Measurements from ENCODE around the gene GNAI3.

Gene GNAI3

GRCh38 chr1:109546311-109547109 is 1.9 kb upstream of the GNAI3 start:
- peak; percentile 94 to 97 (median 96) for DNase-seq

DNA sequence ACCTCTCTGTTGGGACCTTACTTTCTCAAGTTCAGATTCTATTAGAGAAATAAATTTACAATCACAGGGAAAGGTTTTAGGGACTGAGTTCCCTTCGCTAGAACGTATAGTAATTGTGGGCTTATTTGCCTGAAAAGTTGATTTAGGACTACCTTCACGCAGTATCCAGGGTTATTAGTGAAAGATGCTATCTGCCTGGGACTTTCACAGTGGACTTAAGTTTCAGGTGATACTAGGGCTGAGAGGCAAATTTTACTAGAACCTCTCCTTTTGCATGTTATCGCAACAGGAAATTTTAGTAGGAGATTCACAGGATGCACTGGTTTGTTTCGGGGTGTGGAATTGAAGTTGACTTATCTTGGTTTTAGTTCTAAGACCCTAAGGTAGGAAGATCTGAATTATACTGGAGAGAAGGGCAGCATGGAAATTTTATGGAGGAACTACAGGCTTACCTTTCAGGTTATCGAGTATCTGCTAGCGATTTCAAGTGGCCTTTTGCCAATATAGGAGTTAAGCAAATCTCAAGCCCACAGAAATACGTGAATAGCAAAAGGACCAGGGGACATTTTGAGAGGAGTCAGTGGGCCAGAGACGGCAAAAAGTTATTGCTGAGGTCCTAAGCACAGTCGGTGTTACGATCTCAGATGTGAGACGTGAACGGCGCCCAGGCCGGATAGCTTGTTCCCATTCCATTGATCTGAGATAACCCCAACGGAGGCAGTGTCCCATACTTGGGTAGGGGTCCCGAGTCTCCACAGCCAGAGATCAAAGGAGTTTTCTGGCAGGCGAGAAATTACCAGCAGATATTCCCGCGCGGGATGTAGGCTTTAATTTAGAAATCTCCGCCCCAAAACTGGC is 723 bp upstream of the GNAI3 start:
- DNase-seq = peak in 2 of 3 donors; percentile 24 to 48

GRCh38 chr1:109556563-109556962 is 8.1 kb downstream of the GNAI3 start:
- DNase-seq = no peak

- DNase-seq = no peak
These were observed 9.1 kb downstream of the GNAI3 start for GRCh38 chr1:109557520-109557919.

GRCh38 chr1:109559995-109560394 is 11.6 kb downstream of the GNAI3 start:
- DNase-seq = no peak

GRCh38 chr1:109564194-109564878 is 15.9 kb downstream of the GNAI3 start:
- DNase-seq = no peak

DNA sequence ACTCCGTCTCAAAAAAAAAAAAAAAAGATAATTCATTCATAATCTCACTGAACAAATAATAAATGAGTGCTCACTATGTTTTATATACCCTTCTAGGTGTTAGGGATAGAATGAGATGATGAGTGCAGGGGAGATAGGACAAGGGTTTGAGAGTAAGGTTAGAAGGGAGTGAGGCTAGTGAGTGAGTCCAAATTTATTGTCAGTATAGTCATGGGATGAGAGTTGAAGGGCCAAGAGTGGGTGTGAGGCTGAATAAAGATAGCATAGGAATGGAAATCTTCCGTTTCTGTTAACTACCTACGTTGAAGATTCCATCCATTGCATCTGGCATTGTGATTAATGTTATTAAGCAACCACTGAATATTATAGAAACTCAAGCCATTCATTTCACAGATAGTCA is 16.8 kb downstream of the GNAI3 start:
- no peak for DNase-seq

DNA sequence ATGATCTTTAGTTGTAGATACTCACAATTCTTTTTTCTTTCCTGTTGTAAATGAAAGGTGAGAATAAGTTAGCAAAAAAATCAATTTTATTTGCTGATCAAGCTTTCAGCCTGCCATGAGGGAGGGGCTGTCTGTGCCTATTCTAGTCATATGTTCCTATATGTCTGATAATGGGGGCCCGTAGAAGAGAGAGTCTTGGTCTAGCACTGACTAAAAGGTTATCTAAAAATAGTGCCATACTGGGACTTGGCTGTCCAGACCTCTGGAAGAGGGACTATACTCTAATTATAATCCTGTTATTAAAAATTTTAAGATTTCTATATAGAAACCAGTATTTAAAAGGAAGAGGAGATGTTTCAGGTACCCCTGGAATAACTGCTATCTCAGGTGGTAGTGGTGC is 18.6 kb downstream of the GNAI3 start:
- no peak for DNase-seq

DNA sequence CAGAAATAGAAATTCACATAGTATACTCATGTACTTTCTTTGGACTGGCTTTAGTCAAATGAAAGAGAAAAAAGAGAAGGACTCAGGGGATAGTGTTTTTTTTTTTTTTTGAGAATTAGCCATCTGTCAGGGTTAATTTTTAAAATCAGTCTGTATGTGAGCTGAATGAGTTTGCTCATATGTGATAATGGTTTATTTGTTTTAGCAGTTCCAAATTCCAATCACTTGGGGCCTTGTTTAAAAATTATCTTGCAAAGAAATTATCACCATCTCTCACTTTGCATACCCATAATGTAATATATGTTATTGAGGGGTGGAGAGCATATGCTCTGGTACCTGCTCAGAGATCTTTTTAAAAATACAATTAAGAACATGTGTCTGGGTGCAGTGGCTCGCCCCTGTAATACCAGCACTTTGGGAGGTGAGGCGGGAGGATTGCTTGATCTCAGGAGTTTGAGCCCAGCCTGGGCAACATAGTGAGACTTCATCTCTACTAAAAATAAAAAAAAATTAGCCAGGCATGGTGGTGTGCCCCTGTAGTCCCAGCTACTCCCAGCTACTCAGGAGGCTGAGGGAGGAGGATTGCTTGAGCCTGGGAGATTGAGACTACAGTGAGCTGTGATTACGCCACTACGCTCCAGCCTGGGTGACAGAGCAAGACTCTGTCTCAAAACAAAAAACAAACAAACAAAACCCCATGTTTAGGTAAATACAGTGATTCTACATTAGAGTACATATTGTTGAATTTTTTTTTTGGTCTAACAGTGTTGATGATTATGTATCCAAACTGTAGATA is 19.7 kb downstream of the GNAI3 start:
- DNase-seq = no peak

DNA sequence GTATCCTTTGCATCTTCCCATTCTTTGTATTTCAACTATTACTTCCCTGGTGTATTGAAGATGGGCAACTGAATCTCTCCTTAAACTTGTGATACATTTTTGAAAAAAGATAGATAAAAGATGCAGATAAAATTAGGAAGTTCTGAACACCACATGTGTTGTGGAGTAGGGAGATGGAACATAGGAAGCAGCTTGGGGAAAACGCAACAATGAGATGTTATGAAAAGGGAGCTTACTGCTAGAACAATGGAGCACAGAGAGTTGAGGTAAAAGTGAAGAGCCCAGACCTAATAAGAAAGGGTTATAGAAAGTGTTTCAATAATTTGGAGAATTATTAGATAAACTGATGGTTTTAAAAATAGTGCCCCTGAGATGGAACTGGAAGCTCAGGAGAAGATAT is 20.9 kb downstream of the GNAI3 start:
- no peak for DNase-seq

- no peak for DNase-seq
These were observed 22.0 kb downstream of the GNAI3 start for GRCh38 chr1:109570414-109570813.

DNA sequence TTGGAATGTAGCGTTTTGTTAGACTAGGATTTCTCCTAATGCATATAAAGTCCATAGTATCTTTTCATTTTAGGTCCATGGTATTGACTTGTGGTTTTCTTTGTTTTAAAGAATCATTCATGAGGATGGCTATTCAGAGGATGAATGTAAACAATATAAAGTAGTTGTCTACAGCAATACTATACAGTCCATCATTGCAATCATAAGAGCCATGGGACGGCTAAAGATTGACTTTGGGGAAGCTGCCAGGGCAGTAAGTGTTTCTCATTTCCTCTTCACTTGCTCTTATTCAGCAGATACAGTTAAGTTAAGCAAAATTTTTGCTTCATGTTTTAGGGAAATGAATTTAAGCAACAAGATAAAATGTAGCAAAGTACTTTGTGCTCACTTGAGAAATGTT is 25.4 kb downstream of the GNAI3 start:
- DNase-seq = peak; percentile 61 to 80 (median 78)

- no peak for DNase-seq
These were observed 30.6 kb downstream of the GNAI3 start for GRCh38 chr1:109578947-109579443.

DNA sequence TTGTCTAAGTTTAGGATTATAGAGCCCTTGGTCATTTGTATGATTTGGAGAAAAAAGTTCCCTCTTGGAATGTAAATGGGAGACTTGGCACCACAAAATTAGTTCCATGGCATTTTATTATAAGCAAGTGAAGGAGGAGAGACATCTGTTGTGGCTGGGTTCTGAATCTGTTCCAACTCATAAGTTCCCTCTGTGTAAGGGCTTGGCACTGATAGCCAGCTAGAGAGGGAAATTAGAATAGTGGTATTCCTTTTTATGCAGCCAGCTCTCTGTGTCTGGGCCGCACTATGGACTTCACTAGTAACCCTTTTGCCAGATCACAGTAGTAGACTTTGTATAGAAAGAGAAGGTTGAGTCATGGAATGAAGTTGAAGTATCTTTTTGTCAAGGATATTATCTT is 31.1 kb downstream of the GNAI3 start:
- no peak for DNase-seq

GRCh38 chr1:109582021-109582420 is 33.6 kb downstream of the GNAI3 start:
- no peak for DNase-seq

- DNase-seq = no peak
These were observed 36.4 kb downstream of the GNAI3 start for GRCh38 chr1:109584766-109585165.

DNA sequence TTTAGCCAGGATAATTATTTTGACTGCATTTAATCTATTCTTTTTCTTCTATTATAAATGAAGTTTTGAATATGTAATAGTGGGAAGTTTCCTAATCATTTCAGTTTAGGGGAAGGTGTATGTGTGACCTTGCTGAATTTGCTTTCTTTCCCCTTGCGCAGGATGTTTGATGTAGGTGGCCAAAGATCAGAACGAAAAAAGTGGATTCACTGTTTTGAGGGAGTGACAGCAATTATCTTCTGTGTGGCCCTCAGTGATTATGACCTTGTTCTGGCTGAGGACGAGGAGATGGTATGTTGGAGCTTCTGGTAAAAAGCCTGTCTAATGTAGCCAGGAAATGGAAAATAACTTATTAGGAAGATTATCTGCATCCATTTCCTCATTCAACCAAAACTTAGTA is 37.6 kb downstream of the GNAI3 start:
- no peak for DNase-seq

GRCh38 chr1:109589177-109589576 is 40.8 kb downstream of the GNAI3 start:
- DNase-seq = no peak

DNA sequence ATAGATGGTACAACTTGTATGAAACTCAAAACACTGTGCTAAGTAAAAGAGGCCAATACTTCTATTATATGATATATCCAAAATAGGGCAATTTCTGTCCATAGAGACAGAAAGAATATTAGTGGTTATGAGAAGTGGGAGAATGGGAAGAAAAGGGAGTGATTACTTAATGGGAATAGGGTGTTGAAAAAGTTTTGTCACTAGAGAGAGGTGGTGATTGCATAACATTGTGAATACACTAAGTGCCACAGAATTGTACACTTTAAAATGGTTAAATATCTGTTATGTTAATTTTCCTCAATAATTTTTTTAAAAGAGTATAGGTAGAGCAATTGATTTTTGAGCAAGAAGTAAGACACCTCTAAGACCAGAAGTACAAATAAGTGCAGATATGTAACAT is 41.3 kb downstream of the GNAI3 start:
- no peak for DNase-seq

DNA sequence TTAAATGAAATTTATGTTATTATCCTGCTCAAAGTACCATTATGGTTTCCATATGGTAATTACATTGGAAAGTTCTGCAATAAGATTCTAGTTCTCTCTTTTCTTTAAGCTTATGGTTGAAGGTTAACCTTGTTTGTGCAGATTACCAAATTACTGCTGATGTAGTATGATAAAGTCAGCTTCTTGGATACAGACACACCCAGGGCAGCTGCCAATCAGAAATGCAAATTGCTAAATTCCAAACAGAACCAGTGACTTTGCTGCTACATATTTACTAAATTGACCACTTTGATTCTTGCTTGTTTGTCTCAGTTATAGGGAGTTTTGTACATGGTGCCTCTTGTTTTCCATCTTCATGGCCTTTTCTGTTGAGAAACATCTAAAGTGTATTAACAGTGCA is 44.5 kb downstream of the GNAI3 start:
- no peak for DNase-seq

GRCh38 chr1:109595531-109595930 is 47.1 kb downstream of the GNAI3 start:
- DNase-seq = peak in 2 of 3 donors; percentile 35 to 38

DNA sequence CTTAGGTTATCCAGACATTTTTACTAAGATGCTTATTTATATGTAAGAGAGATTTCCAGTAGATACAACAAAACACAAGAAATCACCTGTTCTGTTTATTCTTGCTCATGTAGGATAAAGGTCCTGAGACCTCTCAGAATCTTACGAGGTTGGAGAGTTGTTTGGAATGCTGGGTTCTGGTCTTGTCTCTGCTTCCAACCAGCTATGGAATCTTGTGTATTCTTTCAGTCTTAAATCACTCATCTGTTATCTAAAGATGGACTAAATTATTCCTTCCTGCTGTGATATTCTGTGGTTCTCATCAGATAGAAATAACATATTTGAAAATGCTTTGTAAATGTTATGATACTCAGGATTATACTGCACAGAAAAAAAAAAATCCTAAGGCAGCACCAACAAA is 49.7 kb downstream of the GNAI3 start:
- DNase-seq = no peak

DNA sequence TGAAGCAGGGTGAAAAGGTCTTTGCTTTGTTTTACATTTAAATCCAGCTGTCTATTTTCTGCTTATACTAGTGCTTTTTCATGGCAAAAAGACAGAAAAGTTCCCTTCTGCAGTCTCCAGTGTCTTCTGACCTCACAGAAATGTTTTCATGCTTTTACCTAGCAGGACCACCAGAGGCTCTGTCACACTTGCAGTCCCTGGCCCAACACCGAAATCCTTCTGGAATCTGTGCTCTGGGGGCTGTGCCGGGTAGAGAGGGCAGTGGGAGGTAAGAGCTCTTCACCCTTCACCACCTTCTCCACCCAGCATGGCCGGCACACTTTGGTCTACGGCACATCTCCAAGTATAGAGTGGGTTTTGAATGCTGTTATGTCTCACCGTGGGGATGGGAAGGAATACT is 50.2 kb downstream of the GNAI3 start:
- no peak for DNase-seq

Data from suppressor macrophage treated with lipopolysaccharide for 1 hour (primary cell).